Pulmonary artery endothelial cell (primary cell): ENCODE measurements around the gene CNTN4. TPM values are rescaled to one million over a fixed set of nuclear protein-coding genes. Genes with fewer than 3 reads are reported as not detected.
"Not testable (repeated sequence)": the region's sequence is repeated elsewhere in the genome, so short reads cannot be mapped to it uniquely, and the experiment has no call there.

Experiments
- DNase-seq: peaks from one replicate; pipeline ENCODE4 v3.0.0-alpha.2; 2011; ENCODE audit warnings: low read depth, low spot score
- total RNA-seq: library from RNA; depleted of rRNA; stranded (reverse); fragments of >200 nt; gene quantifications from 2 replicates; pipeline ENCODE4 v1.2.3, GENCODE V29; 2014

Gene CNTN4
- total RNA-seq = not detected in 2 replicates

GRCh38 chr3:2098398-2099027, at the start of gene CNTN4:
Gene CNTN4 (plus strand): TSS chr3:2098866.
- DNase-seq = no peak

- no peak for DNase-seq
Observed at GRCh38 chr3:2061360-2061759, 37.3 kb upstream of the CNTN4 start.

GRCh38 chr3:2071531-2071930, 27.1 kb upstream of the CNTN4 start:
- DNase-seq = no peak

DNA sequence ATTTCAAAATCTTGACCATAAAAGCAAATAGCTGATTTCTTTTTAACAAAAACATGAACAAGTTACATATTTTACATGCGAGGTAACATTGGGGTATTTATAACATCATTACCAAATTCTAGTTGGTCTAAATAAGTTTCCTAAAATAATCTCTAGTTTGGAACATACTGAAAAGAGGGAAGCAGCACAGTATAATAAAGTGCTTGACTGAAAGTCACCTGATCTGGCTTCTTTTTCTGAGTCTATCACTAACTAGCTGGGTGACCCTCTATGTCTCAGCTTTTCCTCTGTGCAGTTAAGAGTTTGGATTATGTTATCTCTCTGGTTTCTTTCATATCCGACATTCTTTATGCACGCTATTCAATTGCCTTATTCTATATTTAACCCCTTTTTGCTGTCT, 19.8 kb upstream of the CNTN4 start:
- no peak for DNase-seq

- no peak for DNase-seq
Observed at GRCh38 chr3:2082871-2083480, 15.7 kb upstream of the CNTN4 start.

DNA sequence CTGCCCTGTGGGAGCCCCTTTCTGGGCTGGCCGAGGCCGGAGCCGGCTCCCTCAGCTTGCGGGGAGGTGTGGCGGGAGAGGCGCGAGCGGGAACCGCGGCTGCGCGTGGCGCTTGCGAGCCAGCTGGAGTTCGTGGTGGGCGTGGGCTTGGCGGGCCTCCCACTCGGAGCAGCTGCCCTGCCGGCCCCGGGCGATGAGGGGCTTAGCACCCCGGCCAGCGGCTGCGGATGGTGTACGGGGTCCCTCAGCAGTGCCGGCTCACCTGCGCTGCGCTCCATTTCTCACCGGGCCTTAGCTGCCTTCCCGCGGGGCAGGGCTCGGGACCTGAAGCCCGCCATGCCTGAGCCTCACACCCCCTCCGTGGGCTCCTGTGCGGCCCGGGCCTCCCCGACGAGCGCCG, 15.1 kb upstream of the CNTN4 start:
- DNase-seq = not testable (repeated sequence)

DNA sequence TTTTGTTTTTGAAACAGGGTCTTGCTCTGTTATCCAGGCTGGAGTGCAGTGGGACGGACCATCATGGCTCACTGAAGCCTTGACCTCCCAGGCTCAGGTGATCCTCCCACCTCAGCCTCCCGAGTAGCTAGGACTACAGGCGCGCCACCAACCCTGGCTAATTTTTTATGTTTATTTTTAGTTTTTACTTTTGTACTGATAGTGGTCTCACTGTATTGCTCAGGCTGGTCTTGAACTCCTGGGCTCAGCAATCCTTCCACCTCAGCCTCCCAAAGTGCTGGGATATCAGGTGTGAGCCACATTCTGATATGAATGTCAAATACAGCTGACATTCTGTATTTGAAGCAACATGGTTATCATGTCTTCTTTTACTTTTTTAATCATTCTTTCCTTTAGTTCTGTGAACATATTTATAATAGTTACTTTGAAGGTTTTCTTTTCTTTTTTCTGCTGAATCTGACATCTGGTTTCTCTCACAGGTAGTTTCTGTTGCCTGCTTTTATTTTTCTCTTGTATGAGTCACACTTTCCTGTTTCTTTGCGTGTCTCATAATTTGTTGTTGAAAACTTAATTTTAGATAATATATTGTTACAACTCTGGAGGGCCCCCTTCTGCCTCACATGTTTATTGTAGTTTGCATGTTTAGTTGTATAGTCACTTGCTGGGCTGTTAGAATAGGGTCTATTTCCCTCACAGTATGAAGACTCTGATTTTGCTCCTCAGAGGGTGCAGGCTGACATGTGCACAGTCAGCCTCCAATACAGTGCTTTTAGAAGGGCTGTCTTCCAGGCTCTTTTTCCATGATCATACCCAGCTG, 8.4 kb upstream of the CNTN4 start:
- no peak for DNase-seq

DNA sequence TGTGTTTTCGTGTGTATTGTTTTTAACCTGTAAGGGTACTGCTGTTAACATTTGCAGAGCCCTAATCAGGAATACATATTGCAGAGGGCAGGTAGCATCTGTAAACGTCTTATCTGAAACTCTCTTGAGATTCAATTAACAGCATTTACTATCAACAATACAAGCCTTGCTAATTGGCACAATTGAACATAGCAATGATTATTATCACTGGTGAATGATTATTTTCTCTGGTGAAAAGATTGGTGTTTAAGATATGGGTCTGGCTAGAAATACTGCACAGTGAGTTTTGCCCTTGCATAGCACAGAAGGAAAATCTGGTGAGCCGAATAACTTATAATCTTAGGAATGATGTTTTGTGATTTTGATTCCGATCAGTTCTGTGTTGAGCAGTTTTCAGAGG, 5.9 kb upstream of the CNTN4 start:
- no peak for DNase-seq

DNA sequence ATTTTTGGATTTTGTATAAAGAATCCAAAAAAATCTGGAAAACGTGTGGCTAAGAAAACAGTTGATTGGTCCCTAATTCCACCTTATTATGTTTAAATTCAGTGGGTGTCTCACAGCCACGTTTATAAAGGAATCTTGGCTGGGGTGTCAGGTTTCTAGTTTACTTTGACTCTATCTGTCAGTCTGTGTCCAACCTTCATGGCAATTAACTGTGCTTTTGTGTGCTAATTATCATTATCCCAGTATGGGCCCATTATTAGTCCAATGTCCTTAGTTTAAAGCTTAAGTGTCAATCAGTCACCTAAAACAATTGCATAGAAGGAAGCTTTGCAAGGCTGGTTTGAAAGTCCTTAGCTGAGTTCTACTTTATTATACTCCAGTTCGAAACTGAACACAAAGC, 3.7 kb upstream of the CNTN4 start:
- no peak for DNase-seq

GRCh38 chr3:2096216-2096615, 2.5 kb upstream of the CNTN4 start:
- DNase-seq = no peak

GRCh38 chr3:2097641-2098191, 950 bp upstream of the CNTN4 start:
- no peak for DNase-seq

DNA sequence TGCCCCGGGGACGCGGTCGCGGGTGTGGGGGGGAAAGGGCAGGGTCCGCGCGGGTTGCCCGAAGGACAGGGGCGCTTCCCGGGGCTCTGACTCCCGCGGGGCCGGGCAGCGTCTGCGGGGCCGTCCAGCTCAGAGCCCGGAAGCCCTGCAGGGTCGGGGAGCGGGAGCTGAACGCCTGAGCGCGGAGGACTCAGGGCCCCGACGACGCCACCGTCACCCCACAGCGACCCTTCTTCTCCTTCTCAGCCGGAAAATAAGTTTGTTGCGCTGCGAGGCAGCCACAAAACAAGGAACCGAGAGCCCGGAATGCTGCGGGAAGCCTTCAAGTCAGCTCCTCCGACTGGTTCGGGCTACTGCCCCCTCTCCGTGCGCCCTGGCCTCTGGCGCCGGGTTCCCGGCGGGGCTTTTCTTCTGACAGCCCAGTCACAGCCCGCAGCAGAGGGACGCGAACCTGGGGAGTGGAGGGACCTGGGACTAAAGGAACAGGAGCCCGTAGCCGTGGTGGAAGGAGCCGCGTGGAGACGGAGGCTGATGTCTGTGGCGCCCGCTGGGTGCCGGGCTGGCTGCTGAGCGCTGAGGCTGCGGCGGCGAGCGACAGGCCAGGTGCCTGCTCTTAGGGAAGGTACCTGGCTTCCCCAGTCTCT, 484 bp downstream of the CNTN4 start:
- no peak for DNase-seq

- DNase-seq = no peak
Observed at GRCh38 chr3:2099779-2100191, 1.1 kb downstream of the CNTN4 start.

GRCh38 chr3:2106438-2106837, 7.8 kb downstream of the CNTN4 start:
- no peak for DNase-seq

GRCh38 chr3:2110597-2111117, 12.0 kb downstream of the CNTN4 start:
- DNase-seq = no peak

DNA sequence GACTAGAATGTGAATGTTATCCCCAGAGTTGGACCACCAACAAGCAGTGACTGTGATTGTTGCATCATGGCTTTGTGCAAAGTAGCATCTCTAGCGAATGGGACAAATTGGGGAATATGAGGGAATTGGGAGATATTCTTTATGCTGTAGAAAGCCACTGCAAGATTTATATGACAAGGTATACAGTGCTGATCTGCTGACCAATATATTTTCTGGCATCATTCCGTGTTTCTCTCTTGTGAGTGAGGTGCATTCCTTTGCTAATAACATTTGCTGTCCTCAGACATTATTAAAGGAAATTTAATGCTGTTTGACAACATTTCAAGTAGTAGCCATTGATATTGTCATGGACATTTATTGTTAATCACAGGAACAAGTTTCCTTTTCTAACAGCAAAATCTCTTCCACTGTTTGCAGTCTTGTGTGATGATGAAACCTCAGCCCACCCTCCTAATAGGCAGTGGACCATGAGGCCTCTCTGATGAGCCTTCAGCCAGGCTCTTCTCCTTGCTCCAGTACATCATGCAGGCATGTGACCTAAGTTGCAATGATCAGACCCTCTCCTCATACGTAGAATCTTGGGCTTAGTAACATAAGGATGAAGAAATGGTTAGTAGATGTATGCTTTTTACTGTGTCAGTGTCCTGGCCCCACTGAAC, 16.1 kb downstream of the CNTN4 start:
- DNase-seq = no peak

- no peak for DNase-seq
Observed at GRCh38 chr3:2130726-2131125, 32.1 kb downstream of the CNTN4 start.

GRCh38 chr3:2133146-2133545, 34.5 kb downstream of the CNTN4 start:
- no peak for DNase-seq

- DNase-seq = no peak
Observed at GRCh38 chr3:2137651-2138050, 39.0 kb downstream of the CNTN4 start.

- no peak for DNase-seq
Observed at GRCh38 chr3:2141482-2141881, 42.8 kb downstream of the CNTN4 start.
